Neural progenitor cell (in vitro differentiated cells): ENCODE results near the gene SRGAP2C. TPM values are rescaled to one million over a fixed set of nuclear protein-coding genes. Genes with fewer than 3 reads are reported as not detected.

ENCODE experiments used
- DNase-seq: peaks from one replicate; pipeline ENCODE4 v3.0.0-alpha.2; 2016; ENCODE audit warnings: low spot score
- H2AFZ ChIP-seq: fragments of 200-600 bp; sonication (generic); replicated peaks from 2 replicates; pipeline ENCODE4 v1.6.1; 2016; ENCODE audit warnings: antibody characterized with exemption
- H3F3A ChIP-seq: fragments of 200-600 bp; sonication (generic); 2 replicates; pipeline ENCODE4 v1.6.1; 2016; ENCODE audit warnings: antibody characterized with exemption, low read depth
- H3K27ac ChIP-seq: fragments of 200-600 bp; sonication (generic); 2 replicates; pipeline ENCODE4 v1.5.1; 2016; ENCODE audit warnings: mild to moderate bottlenecking
- H3K27me3 ChIP-seq: fragments of 200-600 bp; sonication (generic); 2 replicates; pipeline ENCODE4 v1.6.1; 2016; ENCODE audit warnings: mild to moderate bottlenecking, moderate library complexity
- H3K36me3 ChIP-seq: fragments of 200-600 bp; sonication (generic); 2 replicates; pipeline ENCODE4 v1.5.1; 2016
- H3K4me1 ChIP-seq: fragments of 200-600 bp; sonication (generic); 2 replicates; pipeline ENCODE4 v1.6.1; 2016; ENCODE audit warnings: mixed run types
- H3K4me2 ChIP-seq: fragments of 200-600 bp; sonication (generic); 2 replicates; pipeline ENCODE4 v1.6.1; 2016
- H3K4me3 ChIP-seq: fragments of 200-600 bp; sonication (generic); 2 replicates; pipeline ENCODE4 v1.5.1; 2016
- H3K79me2 ChIP-seq: fragments of 200-600 bp; sonication (generic); 2 replicates; pipeline ENCODE4 v1.6.1; 2016; ENCODE audit warnings: low read depth
- H3K9ac ChIP-seq: fragments of 200-600 bp; sonication (generic); 2 replicates; pipeline ENCODE4 v1.6.1; 2016
- H3K9me3 ChIP-seq: fragments of 200-600 bp; sonication (generic); 2 replicates; pipeline ENCODE4 v1.5.1; 2016; ENCODE audit warnings: low read depth
- H4K20me1 ChIP-seq: fragments of 200-600 bp; sonication (generic); 2 replicates; pipeline ENCODE4 v1.6.1; 2016; ENCODE audit warnings: low read depth
- H3K27ac Mint-ChIP-seq: 3 replicates; pipeline ENCODE4 v1.8.0; 2021; ENCODE audit warnings: mixed read lengths
- H3K27me3 Mint-ChIP-seq: 2 replicates; pipeline ENCODE4 v1.8.0; 2022; ENCODE audit warnings: low read depth, mild to moderate bottlenecking, inconsistent platforms, moderate library complexity, mixed read lengths; ENCODE audit not compliant: insufficient read depth
- H3K36me3 Mint-ChIP-seq: 3 replicates; pipeline ENCODE4 v1.8.0; 2021; ENCODE audit warnings: mixed read lengths
- H3K4me1 Mint-ChIP-seq: 3 replicates; pipeline ENCODE4 v1.8.0; 2021; ENCODE audit warnings: mixed read lengths
- H3K4me3 Mint-ChIP-seq: 3 replicates; pipeline ENCODE4 v1.8.0; 2021; ENCODE audit warnings: mild to moderate bottlenecking, moderate library complexity, mixed read lengths
- H3K9me3 Mint-ChIP-seq: 3 replicates; pipeline ENCODE4 v1.8.0; 2020; ENCODE audit warnings: mixed read lengths
- EZH2 ChIP-seq: fragments of 200-600 bp; sonication (generic); IDR thresholded peaks from 2 replicates; pipeline ENCODE4 v1.6.1; 2017; ENCODE audit warnings: antibody characterized with exemption, mild to moderate bottlenecking, moderate library complexity
- EZH2phosphoT487 ChIP-seq: fragments of 200-600 bp; sonication (generic); IDR thresholded peaks from 2 replicates; pipeline ENCODE4 v1.6.1; 2017; ENCODE audit warnings: antibody characterized with exemption
- total RNA-seq: library from RNA; depleted of rRNA; stranded (reverse); fragments of >200 nt; gene quantifications from 2 replicates; pipeline ENCODE4 v1.2.3, GENCODE V29; 2015; ENCODE audit warnings: low replicate concordance
- TF ChIP-seq, protein P1 (sequence below): fragments of 200-600 bp; sonication (generic); IDR thresholded peaks from 2 replicates; pipeline ENCODE4 v1.5.1; 2017; ENCODE audit warnings: antibody characterized with exemption, mild to moderate bottlenecking

SRGAP2C gene
- total RNA-seq, 1 donor from 2014 or later, result 26.8 TPM

- Histone ChIP-seq H2AFZ (no peak overlapping the region), H3K36me3 (no peaks in the 10 kb centered on the region), H3K79me2 (no peaks in the 10 kb centered on the region), H3K4me2 (no peak overlapping the region), H4K20me1 (no peaks in the 10 kb centered on the region), H3K27ac (no peak overlapping the region), H3K4me1 (no peaks in the 10 kb centered on the region), H3K9me3 (no peaks in the 10 kb centered on the region), H3F3A (no peaks in the 10 kb centered on the region), H3K4me3 (no peak overlapping the region), H3K27me3 (no peaks in the 10 kb centered on the region), H3K9ac (no peak overlapping the region)
- no peak for TF ChIP-seq EZH2phosphoT487
- TF ChIP-seq, protein P1, sequence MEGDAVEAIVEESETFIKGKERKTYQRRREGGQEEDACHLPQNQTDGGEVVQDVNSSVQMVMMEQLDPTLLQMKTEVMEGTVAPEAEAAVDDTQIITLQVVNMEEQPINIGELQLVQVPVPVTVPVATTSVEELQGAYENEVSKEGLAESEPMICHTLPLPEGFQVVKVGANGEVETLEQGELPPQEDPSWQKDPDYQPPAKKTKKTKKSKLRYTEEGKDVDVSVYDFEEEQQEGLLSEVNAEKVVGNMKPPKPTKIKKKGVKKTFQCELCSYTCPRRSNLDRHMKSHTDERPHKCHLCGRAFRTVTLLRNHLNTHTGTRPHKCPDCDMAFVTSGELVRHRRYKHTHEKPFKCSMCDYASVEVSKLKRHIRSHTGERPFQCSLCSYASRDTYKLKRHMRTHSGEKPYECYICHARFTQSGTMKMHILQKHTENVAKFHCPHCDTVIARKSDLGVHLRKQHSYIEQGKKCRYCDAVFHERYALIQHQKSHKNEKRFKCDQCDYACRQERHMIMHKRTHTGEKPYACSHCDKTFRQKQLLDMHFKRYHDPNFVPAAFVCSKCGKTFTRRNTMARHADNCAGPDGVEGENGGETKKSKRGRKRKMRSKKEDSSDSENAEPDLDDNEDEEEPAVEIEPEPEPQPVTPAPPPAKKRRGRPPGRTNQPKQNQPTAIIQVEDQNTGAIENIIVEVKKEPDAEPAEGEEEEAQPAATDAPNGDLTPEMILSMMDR, result no peak
- no peak for TF ChIP-seq EZH2
- H3K4me1 Mint-ChIP-seq, result no peaks in the 10 kb centered on the region
- no peaks in the 10 kb centered on the region for H3K36me3 Mint-ChIP-seq
- H3K9me3 Mint-ChIP-seq, result peaks cover 2% of the 10 kb centered on the region
- no peaks in the 10 kb centered on the region for H3K27me3 Mint-ChIP-seq
- H3K4me3 Mint-ChIP-seq, result no peak overlapping the region
- no peak overlapping the region for H3K27ac Mint-ChIP-seq
- no peak for DNase-seq
Observed at GRCh38 chr1:121408354-121408753, 223.6 kb downstream of the SRGAP2C start.

DNA sequence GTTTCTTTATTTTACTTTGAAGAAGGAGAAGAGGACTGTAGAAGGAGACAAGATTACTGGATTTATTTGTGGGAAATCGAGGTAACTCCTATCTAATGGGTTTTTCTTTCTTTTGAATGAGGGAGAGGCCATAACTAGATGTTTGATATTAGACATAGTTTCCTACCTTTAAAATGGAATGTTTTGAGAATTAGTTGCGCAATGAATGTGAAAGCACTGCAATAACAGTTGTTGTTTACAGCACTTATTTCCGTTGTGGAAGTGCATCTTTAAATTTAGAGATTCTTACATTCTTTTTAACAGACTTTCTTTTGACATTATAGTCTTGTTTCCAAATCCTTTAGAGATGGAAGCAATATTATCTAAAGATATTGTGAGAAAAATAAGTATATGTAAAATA, 229.0 kb downstream of the SRGAP2C start:
- no peak overlapping the region for H3K27ac ChIP-seq
- no peaks in the 10 kb centered on the region for H3F3A ChIP-seq
- Mint-ChIP-seq H3K4me1 (peaks cover 3% of the 10 kb centered on the region), H3K27me3 (peaks cover 3% of the 10 kb centered on the region), H3K9me3 (no peaks in the 10 kb centered on the region), H3K36me3 (no peaks in the 10 kb centered on the region), H3K27ac (no peak overlapping the region), H3K4me3 (no peak overlapping the region)
- H3K4me2 ChIP-seq, result no peak overlapping the region
- H4K20me1 ChIP-seq, result no peaks in the 10 kb centered on the region
- H3K9me3 ChIP-seq, result no peaks in the 10 kb centered on the region
- no peak overlapping the region for H3K9ac ChIP-seq
- TF ChIP-seq EZH2 (no peak), EZH2phosphoT487 (no peak)
- TF ChIP-seq, protein P1, result no peak
- H3K4me3 ChIP-seq, result no peak overlapping the region
- H3K27me3 ChIP-seq, result no peaks in the 10 kb centered on the region
- no peaks in the 10 kb centered on the region for H3K36me3 ChIP-seq
- DNase-seq, result no peak
- H3K79me2 ChIP-seq, result no peaks in the 10 kb centered on the region
- H3K4me1 ChIP-seq, result no peaks in the 10 kb centered on the region
- H2AFZ ChIP-seq, result no peak overlapping the region

- Mint-ChIP-seq H3K27ac (no peak overlapping the region), H3K36me3 (no peaks in the 10 kb centered on the region), H3K4me1 (peaks cover 3% of the 10 kb centered on the region), H3K9me3 (no peaks in the 10 kb centered on the region), H3K4me3 (no peak overlapping the region), H3K27me3 (peaks cover 4% of the 10 kb centered on the region)
- H3F3A ChIP-seq, result no peaks in the 10 kb centered on the region
- TF ChIP-seq, protein P1, result no peak
- TF ChIP-seq EZH2, result no peak
- no peak for TF ChIP-seq EZH2phosphoT487
- no peaks in the 10 kb centered on the region for H3K36me3 ChIP-seq
- no peak for DNase-seq
- no peaks in the 10 kb centered on the region for H4K20me1 ChIP-seq
- no peak overlapping the region for H2AFZ ChIP-seq
- H3K4me3 ChIP-seq, result no peak overlapping the region
- no peaks in the 10 kb centered on the region for H3K79me2 ChIP-seq
- no peaks in the 10 kb centered on the region for H3K9me3 ChIP-seq
- H3K27me3 ChIP-seq, result no peaks in the 10 kb centered on the region
- H3K27ac ChIP-seq, result no peak overlapping the region
- no peak overlapping the region for H3K4me2 ChIP-seq
- no peak overlapping the region for H3K9ac ChIP-seq
- H3K4me1 ChIP-seq, result no peaks in the 10 kb centered on the region
Observed at GRCh38 chr1:121414905-121415304, 230.1 kb downstream of the SRGAP2C start.
